DMS53 treated with DMSO at 0.1 percent for 48 hours (cell line): ENCODE measurements around the gene PLCG1.
"Not testable (repeated sequence)": the region's sequence is repeated elsewhere in the genome, so short reads cannot be mapped to it uniquely, and the experiment has no call there.

Experiments
- DNase-seq: peaks from one replicate; lab custom pipeline; 2025; ENCODE audit not compliant: unreplicated experiment; lab: John Stamatoyannopoulos, UW

The PLCG1 gene

DNA sequence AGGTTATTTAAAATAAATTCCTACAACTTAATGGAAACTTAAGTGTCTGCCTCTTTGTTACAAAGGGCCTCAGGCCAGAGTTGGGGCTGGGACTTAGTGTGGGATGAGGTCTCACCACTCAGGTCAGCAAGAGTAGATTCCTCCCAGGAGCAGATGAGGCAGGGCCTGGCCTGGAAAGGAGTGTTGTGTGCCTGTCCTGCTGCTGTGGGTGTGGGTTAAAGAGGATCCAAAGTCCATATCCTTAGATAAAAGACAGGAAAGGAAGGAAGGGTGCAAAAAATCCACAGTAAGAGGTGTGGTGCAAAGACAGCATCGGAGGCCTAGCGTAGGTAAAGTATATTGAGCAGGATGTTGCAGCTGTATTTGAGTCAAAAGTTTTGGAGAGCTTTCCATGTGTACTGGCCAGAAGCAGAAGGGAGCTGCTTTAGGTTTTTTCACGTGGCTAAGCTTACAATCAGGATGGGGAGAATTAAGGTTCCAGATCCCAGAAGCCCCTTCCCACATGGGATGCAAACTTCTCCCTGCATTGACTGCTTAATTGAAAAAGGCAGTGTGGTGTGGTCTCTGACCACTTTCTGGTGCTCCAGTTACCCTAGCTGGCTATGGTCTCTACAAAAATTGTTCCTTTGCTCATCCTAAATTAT, 12.8 kb upstream of the PLCG1 start:
- DNase-seq: no peak

DNA sequence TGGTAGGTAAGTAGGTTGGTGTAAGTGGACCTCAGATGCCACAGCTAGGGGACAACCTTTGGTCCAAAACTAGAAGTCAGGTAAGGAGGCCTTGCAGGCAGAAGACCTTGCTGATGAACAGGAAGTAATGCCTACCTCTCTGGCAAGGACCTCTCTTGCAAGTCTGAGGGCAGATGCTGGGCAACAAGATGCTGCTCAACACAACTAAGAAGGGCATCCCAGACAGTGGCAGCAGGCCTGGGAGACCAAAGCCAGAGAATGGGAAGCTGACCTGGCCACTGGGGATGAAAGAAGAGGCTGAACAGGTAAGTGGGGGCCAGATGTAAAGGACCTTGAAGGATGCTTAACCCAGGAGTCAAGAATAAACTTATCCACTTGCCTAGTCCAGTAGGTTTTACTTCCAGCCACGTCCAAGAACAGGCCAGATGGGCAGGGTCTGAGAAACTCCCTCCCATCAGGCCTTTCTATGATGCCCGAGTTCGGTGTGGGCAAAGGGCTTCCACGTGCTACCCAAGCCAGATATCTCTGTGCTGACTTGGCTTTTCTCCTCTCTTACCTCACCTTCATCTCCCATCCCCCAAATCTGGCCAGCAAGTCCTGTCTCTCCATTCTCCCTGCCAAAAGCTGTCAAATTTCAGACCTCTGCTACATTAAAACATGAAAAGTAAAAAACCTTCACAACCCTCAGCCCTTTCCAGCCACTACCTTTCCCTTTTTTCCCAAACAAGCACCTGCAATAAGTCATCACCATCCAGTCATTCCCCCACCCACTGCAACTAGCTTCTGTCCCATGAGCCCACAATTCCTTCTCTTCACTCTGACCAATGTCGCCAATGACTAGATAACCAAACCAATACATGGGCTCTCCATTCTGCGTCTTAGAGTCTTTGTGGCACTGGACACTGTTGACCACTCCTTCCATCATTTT, 11.5 kb upstream of the PLCG1 start:
- DNase-seq: no peak

DNA sequence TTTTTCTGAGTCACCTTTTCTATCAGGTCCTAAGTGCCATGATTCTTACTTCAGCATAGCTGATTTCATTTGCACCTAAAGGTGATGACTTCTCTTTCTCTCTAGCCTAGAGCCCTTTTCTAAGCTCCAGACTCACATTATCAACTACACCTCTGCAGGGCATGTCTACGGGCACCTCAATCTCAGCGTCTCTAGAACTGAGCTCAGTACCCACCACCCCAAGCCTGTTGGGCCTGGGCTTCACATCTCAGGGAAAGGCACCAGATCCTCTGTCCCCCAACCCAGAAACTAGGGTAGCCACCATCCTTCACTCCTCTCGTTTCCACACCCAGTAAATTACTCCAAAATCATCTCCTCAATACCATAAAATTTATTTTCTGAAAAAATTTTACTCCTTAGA, 10.6 kb upstream of the PLCG1 start:
- DNase-seq: no peak

DNA sequence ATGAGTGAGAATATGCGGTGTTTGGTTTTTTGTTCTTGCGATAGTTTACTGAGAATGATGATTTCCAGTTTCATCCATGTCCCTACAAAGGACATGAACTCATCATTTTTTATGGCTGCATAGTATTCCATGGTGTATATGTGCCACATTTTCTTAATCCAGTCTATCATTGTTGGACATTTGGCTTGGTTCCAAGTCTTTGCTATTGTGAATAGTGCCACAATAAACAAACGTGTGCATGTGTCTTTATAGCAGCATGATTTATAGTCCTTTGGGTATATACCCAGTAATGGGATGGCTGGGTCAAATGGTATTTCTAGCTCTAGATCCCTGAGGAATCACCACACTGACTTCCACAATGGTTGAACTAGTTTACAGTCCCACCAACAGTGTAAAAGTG, 9.0 kb upstream of the PLCG1 start:
- not testable (repeated sequence) for DNase-seq

DNA sequence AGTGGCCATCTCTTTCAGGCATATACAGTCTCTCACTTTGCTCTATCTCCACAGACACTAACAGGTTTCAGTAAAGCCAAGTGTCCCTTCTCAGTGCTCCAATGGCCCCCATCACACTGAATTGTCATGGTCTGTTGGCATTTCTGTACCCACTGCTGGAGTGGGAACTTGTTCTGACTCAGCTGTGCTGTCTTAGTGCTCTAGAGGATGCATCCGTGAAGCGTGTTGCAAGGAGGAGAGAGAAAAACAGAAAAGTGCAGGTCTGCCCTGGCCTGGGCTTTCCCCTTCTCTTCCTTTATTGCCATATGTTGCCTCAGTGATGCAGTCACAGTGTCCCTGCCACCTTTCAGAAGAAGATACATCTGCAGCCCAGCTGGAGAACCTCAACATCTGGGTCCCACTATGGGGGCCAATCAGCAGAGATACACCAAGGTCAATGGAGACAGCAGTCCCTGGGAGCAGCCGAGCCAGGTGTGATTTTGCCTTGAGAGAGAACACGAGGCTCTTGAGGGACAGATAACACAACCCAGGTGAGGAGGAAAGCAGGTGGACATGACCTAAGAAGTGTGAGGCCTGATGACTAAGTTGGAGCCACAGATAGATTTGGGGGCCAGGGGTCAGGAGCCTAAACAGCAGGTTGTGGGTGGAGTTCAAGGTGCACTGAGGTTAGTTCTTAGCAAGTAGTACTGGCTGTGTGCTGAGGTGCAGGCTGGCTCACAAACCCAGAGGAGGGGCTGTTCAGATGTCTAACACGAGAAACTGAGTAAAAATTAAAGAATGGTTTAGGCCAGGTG, 5.6 kb upstream of the PLCG1 start:
- DNase-seq: no peak

DNA sequence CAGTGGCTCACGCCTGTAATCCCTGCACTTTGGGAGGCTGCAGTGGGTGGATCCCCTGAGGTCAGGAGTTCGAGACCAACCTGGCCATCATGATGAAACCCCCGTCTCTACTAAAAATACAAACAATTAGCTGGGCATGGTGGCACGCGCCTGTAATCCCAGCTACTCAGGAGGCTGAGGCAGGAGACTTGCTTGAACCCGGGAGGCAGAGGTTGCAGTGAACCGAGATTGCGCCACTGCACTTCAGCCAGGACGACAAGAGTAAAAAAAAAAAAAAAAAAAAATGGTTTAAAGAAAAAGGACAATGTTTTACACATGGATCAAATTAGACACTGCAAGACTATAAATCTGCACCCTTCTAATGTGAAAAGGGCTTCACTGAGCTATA, 5.0 kb upstream of the PLCG1 start:
- not testable (repeated sequence) for DNase-seq

DNA sequence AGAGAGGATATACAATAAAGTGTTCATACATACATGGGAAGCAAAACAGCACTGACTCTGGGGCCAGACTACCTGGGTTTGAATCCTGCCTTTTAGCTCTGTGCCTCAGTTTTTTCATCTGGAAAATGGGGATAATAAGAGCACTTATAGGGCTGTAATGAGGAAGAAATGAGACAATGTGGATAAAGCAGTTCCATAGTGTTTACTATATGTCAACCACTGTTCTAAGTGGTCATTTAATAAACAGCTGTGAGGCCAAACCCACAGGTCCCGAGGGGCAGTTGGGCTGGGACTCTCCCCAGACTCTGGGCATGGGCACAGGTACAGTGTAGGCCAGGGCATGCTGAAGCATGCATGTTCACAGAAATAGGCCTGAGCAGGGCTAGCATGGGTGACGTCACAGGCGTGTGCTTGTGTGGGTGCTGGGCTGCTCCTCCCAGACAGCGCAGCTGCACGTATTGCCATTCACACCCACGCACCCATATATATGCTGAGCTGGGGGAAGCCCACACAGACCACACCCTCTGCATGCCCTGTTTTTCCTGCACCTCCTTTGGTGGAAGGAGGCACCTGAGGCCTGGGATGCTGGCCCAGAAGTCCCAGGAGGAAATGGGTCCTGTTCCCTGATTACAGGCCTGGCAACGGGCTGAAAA, 3.5 kb upstream of the PLCG1 start:
- no peak for DNase-seq

DNA sequence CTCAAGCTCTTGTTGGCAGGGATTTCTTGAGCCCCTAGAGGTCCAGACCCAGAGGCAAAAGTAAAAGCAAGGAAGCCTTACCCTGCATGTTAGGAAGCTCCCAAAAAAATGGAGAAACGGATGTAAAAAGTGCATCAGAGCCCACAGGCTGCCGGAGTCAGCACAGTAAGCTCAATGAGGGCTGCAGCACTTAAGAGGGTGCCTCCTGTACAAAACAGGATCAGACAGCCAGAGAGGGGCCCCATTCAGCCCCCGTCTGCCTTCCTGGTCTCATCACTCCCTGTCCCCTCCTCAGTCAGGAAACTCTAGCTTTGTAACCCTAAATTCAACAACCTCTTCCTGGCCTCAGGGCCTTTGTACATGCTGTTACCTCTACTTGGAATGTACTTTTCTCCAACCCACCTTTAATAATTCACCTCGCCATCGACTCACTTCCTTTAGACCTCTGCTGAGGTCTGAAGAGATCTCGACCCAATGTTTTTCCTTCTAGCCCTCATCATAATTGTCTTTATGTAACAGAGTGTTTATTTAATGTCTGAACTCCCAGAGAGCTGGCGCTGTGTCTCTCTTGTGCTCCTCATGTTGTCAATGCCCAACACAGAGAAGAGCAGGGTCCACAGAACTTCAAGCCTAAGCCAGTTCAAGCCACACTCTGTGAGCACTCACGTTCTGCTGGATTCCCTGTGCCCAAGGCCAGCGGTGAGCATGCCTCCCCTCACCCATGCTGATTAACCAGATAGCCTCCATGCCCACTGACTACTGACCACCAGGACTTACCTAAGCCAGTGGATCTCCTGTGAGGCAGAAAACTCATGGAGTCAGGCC, 2.8 kb upstream of the PLCG1 start:
- no peak for DNase-seq

DNA sequence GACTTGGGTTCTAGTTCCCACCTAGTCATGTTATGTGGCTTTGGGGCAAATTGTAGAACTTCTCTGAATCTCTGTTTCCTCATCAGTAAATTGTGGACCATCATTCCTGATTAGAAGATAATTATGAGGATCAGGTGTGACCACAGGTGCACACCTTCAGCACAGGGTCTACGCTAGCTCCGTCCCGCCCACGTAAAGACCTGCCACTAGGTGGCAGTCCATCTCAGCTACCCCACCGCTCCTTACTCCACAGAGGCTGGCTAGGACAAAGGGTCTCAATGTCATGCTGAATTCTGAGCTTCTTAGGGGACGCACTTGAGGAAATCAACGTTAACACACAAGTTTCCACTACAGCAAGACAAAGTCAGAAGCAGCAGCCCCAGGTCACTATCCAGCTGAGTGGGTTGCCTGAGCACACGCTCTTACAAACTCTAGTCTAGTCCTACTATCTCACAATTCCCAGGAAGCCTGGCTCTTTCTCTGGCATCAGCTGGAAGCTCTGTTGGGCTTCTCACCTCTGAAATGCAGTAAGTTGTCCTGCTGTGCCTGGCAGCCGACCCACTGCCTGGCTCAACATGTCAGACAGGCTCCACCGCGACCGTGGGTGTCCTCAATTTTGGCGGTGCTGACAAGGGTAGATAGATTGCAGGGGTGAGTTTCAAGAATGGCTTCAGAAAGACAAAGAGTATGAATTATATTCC, 2.0 kb upstream of the PLCG1 start:
- DNase-seq: peak; percentile 13

DNA sequence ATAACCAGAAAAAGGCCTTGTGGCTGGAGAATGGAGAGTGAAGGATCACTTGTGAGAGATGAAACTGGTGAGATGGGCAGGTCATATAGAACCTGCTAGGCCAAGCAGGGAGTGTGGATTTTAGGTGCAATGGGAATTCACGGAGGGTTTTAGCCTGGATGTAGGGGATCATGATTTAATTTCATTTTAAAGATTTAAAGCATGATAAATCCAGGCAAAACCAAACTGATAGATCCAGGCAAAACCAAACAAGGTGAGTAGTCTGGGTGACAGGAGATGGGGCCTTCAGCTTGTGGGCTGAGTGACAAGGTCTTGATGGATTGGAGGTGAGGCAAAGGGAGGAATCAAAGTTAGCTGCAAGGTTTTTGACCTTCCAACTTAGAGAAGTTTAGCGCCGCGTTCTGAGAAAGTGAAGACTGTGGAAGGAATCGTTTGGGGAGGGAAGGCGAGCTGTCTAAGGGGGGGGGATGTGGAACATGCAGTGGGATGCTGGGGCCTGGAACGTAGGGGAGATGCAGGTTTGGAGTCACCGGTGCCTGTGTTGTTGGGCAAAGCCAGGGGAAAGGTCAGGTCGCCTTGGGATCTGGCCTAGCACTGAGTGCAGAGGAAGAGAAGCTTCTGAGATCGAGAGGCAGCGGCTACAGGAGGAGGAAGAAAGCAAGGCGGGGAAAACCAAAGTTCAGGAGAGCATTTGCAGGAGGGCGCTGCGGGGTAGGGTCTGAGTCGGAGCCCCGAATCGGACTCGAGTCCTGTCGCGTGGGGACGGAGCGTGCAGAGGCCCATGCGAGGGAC, 1.3 kb upstream of the PLCG1 start:
- DNase-seq: no peak

DNA sequence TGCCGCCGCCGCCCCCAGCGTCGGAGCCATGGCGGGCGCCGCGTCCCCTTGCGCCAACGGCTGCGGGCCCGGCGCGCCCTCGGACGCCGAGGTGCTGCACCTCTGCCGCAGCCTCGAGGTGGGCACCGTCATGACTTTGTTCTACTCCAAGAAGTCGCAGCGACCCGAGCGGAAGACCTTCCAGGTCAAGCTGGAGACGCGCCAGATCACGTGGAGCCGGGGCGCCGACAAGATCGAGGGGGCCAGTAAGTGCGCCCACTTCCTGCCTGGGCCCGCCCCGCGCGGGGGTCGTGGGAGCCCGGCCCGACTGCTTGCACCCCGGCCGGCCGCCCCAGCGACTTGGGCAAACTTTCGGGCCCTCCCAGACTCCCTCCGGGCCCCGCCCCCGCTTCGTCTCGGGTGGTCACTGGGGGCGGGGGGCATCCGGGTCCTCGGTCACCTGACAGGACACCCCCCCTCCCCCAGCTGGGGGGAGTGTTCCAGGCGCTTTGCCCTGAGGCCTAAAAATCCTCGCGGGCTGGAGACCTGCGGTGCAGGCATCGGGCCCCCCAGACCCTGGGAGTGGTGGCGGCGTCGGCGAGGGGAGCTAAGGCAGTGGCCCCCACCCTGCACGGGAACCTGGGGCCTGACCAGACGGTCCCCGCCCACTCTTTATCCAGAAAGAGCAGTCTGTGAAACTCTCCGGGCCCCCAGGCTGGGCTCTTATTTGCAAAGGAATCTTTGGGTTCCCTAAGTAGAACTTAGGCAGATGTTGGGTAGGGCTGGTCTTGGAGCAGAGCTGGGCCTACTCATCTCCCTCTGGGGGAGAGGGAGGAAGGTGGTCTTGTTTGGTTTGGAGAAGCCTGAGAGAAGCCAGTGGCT, 501 bp downstream of the PLCG1 start:
- peak; percentile 37 for DNase-seq

DNA sequence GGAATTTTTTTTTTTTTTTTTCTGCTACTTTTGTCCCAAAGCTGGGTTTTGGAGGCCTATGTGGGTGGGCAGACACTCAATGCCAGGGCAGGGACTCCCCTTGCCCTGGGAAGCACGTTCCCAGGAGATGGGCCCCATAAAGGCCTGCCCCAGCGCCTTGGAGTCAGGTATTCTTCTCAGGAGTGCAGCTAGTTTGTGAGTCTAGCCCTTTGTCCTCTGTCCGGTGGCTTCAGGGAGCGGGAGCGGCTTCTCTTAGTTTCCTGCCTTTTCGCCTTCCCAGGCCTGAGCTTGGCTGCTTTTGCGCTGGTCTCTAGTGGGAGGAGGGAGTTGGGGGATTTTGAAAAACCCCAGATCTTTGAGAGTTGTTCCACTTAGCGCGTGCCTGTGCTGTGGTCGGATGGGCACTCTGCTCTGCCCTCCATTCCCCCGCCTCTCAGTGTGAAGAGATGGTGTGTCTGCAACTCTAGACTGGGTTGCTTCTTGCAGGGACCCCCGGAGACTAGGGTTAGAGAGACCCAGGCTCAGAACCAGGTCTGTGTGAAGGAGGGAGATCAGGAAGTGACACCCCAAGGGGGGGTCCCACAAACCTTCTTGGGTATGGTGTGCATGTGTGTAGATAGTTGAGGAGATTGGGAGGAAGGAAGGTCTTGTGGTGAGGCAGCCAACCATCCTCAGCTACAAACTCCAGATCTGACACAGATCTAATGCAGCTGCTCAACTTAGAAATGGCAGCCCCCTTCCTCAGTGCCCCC, 1.3 kb downstream of the PLCG1 start:
- no peak for DNase-seq

DNA sequence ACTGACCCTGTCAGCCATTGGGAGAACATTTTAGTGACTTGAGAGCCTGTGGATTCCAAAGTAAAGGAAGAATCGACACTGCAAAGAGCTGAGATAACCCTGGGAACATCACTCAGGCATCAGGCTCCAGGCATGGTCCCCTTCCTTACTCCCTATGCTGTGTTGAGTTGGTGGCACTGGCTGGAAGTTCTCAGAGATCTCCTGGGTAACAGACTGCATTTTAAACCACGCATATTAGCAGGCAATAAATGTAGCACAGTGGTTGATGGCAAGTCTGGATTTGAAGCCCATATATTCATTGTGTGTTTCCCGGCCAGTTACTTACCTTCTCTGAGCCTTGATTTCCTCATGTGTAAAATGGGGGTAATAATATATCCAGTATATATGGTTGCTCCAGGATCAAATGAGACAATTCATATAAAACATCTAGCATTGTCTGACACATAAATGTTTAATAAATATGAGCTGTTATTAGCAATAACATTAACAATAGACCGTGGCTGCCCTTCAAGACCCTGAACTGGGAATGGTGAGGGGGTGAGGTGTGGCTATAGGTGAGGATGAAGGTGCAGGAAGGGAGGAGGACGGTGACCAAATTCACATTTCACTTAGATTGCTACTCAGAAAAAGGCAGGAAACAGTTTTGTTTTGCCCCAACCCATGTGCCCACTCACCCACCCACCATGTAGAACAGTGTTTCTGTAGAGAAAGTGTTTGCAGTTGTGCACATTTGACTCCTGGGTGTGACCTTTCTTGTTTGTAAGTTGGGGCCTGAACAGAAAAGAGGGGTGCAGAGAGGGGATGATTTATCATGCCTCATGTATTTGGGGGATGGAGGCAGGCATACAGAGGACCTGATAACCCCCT, 2.1 kb downstream of the PLCG1 start:
- DNase-seq: no peak

DNA sequence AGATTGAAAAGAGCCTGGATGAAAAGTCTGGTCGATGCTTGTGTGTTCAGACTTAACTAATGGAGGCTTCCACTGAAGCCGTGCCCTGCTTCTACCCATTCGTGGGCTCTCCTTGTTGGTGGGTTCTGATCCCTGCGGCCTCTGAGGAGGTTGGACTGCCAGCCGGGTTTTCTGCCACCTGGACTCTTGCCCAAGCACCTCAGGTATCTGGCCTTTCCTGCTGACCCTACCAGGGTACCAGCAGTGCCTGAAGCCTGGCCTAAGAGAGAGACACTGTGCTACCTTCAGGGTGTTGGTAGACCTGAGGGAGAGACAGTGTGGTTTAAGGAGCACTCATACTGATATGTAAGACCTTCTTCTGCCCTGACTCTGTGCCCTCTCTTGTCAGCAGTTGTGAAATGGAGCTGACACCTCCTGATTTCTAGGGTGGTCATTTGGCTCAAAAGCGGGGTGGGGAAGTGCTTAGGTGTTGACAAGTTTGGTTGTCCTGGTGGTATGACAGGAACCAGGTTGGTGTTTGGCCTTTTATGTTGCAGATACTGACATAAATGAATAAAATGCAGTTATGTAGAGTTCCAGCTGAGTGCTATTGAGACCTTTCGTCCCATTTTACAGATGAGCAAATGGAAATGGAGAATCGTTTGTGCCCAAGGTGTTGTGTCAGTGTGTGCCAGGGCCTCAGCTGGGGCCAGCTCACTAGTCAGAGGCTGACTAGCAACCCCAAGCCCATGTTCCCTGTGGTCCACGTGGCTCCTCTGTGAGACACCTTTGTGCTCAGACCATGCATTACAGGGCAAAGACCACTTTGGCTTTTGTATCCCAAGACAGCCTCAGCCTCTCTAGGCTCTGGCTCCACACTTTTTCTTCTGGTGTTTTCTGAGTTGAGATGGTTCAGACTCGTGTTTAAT, 3.1 kb downstream of the PLCG1 start:
- no peak for DNase-seq

DNA sequence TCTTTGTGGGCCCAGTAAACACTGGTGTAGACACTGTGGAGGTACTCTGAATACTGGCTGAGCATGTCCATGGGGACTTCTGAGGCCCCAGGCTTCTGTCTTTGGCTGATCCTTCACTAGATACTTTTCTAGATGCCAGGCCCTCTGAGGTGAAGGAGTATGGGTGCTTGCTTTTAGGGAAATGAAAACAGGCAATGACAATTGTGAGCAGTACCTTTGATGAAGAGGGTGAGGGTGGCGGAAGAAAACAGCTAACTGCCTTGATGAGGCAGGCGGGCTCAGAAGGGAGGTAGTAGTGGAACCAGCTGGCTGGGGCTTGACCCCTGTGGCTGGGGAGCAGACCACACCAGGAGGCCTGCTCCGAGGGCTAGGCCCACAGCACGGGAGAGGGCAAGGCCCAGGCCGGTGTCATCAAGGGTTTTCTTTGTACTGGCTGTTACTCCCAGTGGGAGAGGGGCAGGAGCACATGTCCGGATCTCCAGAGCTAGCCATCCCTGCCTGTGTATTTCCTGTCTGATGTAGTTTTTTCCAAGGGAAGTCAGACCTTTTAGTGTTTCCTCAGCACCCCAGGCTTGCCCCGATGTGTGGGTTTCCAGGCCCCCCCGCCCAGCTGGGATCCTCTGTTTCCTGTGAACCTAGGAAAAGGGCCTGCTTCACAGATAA, 3.9 kb downstream of the PLCG1 start:
- no peak for DNase-seq
